K562 (cell line): Measurements from ENCODE around the gene LIX1L. TPM values are rescaled to one million over a fixed set of nuclear protein-coding genes. Genes with fewer than 3 reads are reported as not detected.

ENCODE experiments used
- BCL6 ChIP-seq: fragments of 250-450 bp; sonication (Bioruptor Pico); IDR thresholded peaks from 2 replicates; pipeline ENCODE4 v1.4.0; 2020
- CBX1 ChIP-seq: sonication (generic); IDR thresholded peaks from 2 replicates; pipeline ENCODE4 v1.6.1; 2016; ENCODE audit warnings: antibody characterized with exemption, low read depth, mild to moderate bottlenecking
- CHCHD3 ChIP-seq: fragments of 250-450 bp; sonication (Bioruptor Pico); IDR thresholded peaks from 2 replicates; pipeline ENCODE4 v2.1.2; 2022; ENCODE audit warnings: mild to moderate bottlenecking
- CREM ChIP-seq: IDR thresholded peaks from 2 replicates; pipeline ENCODE4 v1.6.1; 2014; ENCODE audit warnings: antibody characterized with exemption, low read depth
- DACH1 ChIP-seq: fragments of 450-650 bp; IDR thresholded peaks from 2 replicates; pipeline ENCODE4 v1.6.1; 2018; ENCODE audit not compliant: partially characterized antibody
- ESRRA ChIP-seq: fragments of 450-650 bp; IDR thresholded peaks from 2 replicates; pipeline ENCODE4 v1.6.1; 2014; ENCODE audit warnings: low read depth, mild to moderate bottlenecking, moderate library complexity, borderline replicate concordance
- GATAD2A ChIP-seq: fragments of 450-650 bp; IDR thresholded peaks from 2 replicates; pipeline ENCODE4 v1.6.1; 2017
- GTF2E2 ChIP-seq: fragments of 200-800 bp; sonication (Bioruptor generic); IDR thresholded peaks from 2 replicates; pipeline ENCODE4 v1.6.1; 2016; ENCODE audit warnings: missing genetic modification characterization, missing compliant biosample characterization
- JUN ChIP-seq, 2 experiments: sonication (generic) in 1 of 2; formaldehyde crosslinking in 1 of 2; IDR thresholded peaks; 2 replicates each; pipeline versions ENCODE4 v1.6.1 to v1.8.0; 2012 to 2022; ENCODE audit warnings: borderline replicate concordance in 2 of 2, mild to moderate bottlenecking in 2 of 2, improper control_type of control experiment in 1 of 2, low read depth in 1 of 2, low read length in 1 of 2, missing genetic modification reagents in 1 of 2
- L3MBTL2 ChIP-seq: fragments of 450-650 bp; IDR thresholded peaks from 2 replicates; pipeline ENCODE4 v1.6.1; 2016; ENCODE audit warnings: mild to moderate bottlenecking, moderate library complexity
- MAFF ChIP-seq: IDR thresholded peaks from 2 replicates; pipeline ENCODE4 v1.6.1; 2012; ENCODE audit warnings: low read length, improper control_type of control experiment
- NFIC ChIP-seq: fragments of 450-650 bp; IDR thresholded peaks from 2 replicates; pipeline ENCODE4 v1.6.1; 2017; ENCODE audit warnings: mild to moderate bottlenecking, inconsistent platforms
- RBFOX2 ChIP-seq: fragments of 200-400 bp; formaldehyde crosslinking; IDR thresholded peaks from 2 replicates; pipeline ENCODE4 v1.6.1; 2017; ENCODE audit warnings: low read depth, mild to moderate bottlenecking, low read length, moderate library complexity
- SMC3 ChIP-seq: conservative IDR thresholded peaks from 2 replicates; pipeline ENCODE4 v1.6.1; 2011; ENCODE audit warnings: low read depth, low read length, improper control_type of control experiment; ENCODE audit not compliant: insufficient read depth
- SNIP1 ChIP-seq: fragments of 450-650 bp; IDR thresholded peaks from 2 replicates; pipeline ENCODE4 v1.7.1; 2017; ENCODE audit warnings: low read depth, mild to moderate bottlenecking
- ZBED1 ChIP-seq: IDR thresholded peaks from 2 replicates; pipeline ENCODE4 v1.6.1; 2014
- ZKSCAN3 ChIP-seq: fragments of 250-450 bp; sonication (Bioruptor Pico); IDR thresholded peaks from 2 replicates; pipeline ENCODE4 v1.4.0; 2020
- ZNF121 ChIP-seq: sonication (generic); formaldehyde crosslinking; conservative IDR thresholded peaks from 2 replicates; pipeline ENCODE4 v1.8.0; 2022; ENCODE audit warnings: missing genetic modification reagents
- ZNF311 ChIP-seq: fragments of 250-450 bp; sonication (Bioruptor Pico); IDR thresholded peaks from 2 replicates; pipeline ENCODE4 v1.4.0; 2020; ENCODE audit warnings: mild to moderate bottlenecking, moderate library complexity
- ZNF41 ChIP-seq: fragments of 250-450 bp; sonication (Bioruptor Pico); conservative IDR thresholded peaks from 2 replicates; pipeline ENCODE4 v1.4.0; 2020; ENCODE audit warnings: mild to moderate bottlenecking
- ZNF766 ChIP-seq: fragments of 200-800 bp; sonication (Bioruptor generic); conservative IDR thresholded peaks from 2 replicates; pipeline ENCODE4 v1.6.1; 2016; ENCODE audit warnings: missing genetic modification characterization, missing compliant biosample characterization
- ZZZ3 ChIP-seq: fragments of 450-650 bp; IDR thresholded peaks from 2 replicates; pipeline ENCODE4 v1.6.1; 2016; ENCODE audit warnings: antibody characterized with exemption, mild to moderate bottlenecking, moderate library complexity
- polyA plus RNA-seq, 8 experiments: library from polyadenylated mRNA; depleted of rRNA in 4 of 8; stranded (reverse) in 5 of 8; unstranded in 3 of 8; fragments of >200 nt; fragmentation: Nextera tagmentation in 2 of 8; fragmentation: Illumina TruSeq in 1 of 8; extraction: Ambion mirVana in 2 of 8; extraction: Trizol in 1 of 8; gene quantifications; 2 replicates each; pipeline versions ENCODE4 v1.2.1 to v1.2.3, GENCODE V29; 2011 to 2014; ENCODE audit warnings: inconsistent platforms in 1 of 8, missing spikeins in 1 of 8
- total RNA-seq, 7 experiments: library from RNA; depleted of rRNA in 6 of 7; stranded (reverse); fragments of >200 nt in 6 of 7; fragmentation: Illumina TruSeq in 2 of 7; extraction: Trizol in 2 of 7; gene quantifications; 2 replicates each; pipeline versions ENCODE4 v1.2.1 to v1.2.3, GENCODE V29; 2011 to 2021; ENCODE audit warnings: low replicate concordance in 1 of 7
- TF ChIP-seq, protein P1 (sequence below): sonication (generic); formaldehyde crosslinking; IDR thresholded peaks from 2 replicates; pipeline ENCODE4 v1.8.0; 2022; ENCODE audit warnings: mild to moderate bottlenecking, missing genetic modification reagents
- TF ChIP-seq, protein P2 (sequence below): fragments of 450-650 bp; conservative IDR thresholded peaks from 2 replicates; pipeline ENCODE4 v1.6.1; 2016; ENCODE audit warnings: missing genetic modification characterization, low read depth, mild to moderate bottlenecking, control low read depth, missing compliant biosample characterization
- TF ChIP-seq, protein P3 (sequence below), 3 experiments: fragments of 200-800 bp in 1 of 3; fragments of 250-450 bp in 1 of 3; fragments of 450-650 bp in 1 of 3; sonication (Bioruptor Pico) in 1 of 3; sonication (Bioruptor generic) in 1 of 3; formaldehyde crosslinking in 1 of 3; IDR thresholded peaks; 2 replicates each; pipeline versions ENCODE4 v1.6.1 to v1.8.0; 2016 to 2022; ENCODE audit warnings: mild to moderate bottlenecking in 2 of 3, missing genetic modification characterization in 2 of 3, missing compliant biosample characterization in 1 of 3, moderate library complexity in 1 of 3

LIX1L gene
- total and polyA plus RNA-seq, 9 of the 15 experiments (the other 6 are each of a cell fraction or from before 2014, with no cell fraction given), result 4.6 to 26.5 (median 12.5) TPM

DNA sequence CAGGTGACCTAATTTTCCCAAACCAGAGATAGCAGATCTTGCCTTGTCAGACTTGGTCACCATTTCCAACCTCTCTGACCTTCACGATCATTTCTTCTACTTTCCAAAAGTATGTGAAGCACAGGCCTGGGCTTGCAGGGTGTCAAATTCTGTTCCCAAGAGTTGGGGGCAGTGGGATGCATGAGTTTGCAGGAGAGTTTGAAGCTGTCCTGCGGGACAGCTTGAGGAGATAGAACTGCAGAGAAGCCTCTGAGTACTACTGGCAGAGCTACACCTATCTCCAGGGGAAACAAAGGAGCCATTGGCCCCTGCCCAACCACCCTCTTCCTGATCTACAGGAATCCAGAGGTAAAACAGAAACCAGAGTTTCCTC, 27.3 kb upstream of the LIX1L start (continued):
- 0 out of 2 replicates have a peak, but pooled peaks have one; percentile 18 for TF ChIP-seq GTF2E2 (tag)
- TF ChIP-seq RBFOX2, result no peak
- TF ChIP-seq CBX1, result no peak
- TF ChIP-seq ZZZ3, result no peak
- no peak for TF ChIP-seq SNIP1
- no peak for TF ChIP-seq ZBED1
- TF ChIP-seq BCL6 (CRISPR knock-in tag), result no peak
- peak; percentile 9; the same call in 1 of the 2 replicates for TF ChIP-seq L3MBTL2
- TF ChIP-seq, protein P1, sequence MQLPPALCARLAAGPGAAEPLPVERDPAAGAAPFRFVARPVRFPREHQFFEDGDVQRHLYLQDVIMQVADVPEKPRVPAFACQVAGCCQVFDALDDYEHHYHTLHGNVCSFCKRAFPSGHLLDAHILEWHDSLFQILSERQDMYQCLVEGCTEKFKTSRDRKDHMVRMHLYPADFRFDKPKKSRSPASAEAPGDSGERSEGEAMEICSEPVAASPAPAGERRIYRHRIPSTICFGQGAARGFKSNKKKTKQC (CRISPR knock-in tag), result no peak
- TF ChIP-seq ZNF311, result no peak
- TF ChIP-seq, protein P2, sequence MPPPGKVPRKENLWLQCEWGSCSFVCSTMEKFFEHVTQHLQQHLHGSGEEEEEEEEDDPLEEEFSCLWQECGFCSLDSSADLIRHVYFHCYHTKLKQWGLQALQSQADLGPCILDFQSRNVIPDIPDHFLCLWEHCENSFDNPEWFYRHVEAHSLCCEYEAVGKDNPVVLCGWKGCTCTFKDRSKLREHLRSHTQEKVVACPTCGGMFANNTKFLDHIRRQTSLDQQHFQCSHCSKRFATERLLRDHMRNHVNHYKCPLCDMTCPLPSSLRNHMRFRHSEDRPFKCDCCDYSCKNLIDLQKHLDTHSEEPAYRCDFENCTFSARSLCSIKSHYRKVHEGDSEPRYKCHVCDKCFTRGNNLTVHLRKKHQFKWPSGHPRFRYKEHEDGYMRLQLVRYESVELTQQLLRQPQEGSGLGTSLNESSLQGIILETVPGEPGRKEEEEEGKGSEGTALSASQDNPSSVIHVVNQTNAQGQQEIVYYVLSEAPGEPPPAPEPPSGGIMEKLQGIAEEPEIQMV, result no peak
- peak; percentile 67; the same call in 1 of the 2 replicates for TF ChIP-seq ESRRA
- 0 out of 2 replicates have a peak, but pooled peaks have one; percentile 30 for TF ChIP-seq JUN (IDR thresholded peaks at IDR 0.05; ENCODE audit: borderline replicate concordance, low read depth, low read length)
- no peak for TF ChIP-seq JUN (CRISPR knock-in tag; IDR thresholded peaks at IDR 0.05; ENCODE audit: borderline replicate concordance)
- no peak for TF ChIP-seq CHCHD3
- no peak for TF ChIP-seq NFIC
- TF ChIP-seq MAFF, result no peak
- TF ChIP-seq ZKSCAN3 (CRISPR knock-in tag), result no peak
- no peak for TF ChIP-seq SMC3
- TF ChIP-seq CREM, result no peak
- peak; percentile 71 for TF ChIP-seq ZNF766 (CRISPR knock-in tag)
- TF ChIP-seq ZNF41 (CRISPR knock-in tag), result no peak
- peak; percentile 52; the same call in 1 of the 2 replicates for TF ChIP-seq GATAD2A
- TF ChIP-seq, protein P3, sequence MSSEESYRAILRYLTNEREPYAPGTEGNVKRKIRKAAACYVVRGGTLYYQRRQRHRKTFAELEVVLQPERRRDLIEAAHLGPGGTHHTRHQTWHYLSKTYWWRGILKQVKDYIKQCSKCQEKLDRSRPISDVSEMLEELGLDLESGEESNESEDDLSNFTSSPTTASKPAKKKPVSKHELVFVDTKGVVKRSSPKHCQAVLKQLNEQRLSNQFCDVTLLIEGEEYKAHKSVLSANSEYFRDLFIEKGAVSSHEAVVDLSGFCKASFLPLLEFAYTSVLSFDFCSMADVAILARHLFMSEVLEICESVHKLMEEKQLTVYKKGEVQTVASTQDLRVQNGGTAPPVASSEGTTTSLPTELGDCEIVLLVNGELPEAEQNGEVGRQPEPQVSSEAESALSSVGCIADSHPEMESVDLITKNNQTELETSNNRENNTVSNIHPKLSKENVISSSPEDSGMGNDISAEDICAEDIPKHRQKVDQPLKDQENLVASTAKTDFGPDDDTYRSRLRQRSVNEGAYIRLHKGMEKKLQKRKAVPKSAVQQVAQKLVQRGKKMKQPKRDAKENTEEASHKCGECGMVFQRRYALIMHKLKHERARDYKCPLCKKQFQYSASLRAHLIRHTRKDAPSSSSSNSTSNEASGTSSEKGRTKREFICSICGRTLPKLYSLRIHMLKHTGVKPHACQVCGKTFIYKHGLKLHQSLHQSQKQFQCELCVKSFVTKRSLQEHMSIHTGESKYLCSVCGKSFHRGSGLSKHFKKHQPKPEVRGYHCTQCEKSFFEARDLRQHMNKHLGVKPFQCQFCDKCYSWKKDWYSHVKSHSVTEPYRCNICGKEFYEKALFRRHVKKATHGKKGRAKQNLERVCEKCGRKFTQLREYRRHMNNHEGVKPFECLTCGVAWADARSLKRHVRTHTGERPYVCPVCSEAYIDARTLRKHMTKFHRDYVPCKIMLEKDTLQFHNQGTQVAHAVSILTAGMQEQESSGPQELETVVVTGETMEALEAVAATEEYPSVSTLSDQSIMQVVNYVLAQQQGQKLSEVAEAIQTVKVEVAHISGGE (CRISPR knock-in tag; IDR thresholded peaks at IDR 0.05), result no peak; a peak in 1 of 6 replicates
- TF ChIP-seq ZNF121 (CRISPR knock-in tag), result no peak
- no peak for TF ChIP-seq DACH1
